Activated CD8-positive, alpha-beta memory T cell treated with anti-CD3 and anti-CD28 coated beads, Interleukin-2, amount 50 U/mL, for 1 hour (primary cell): ENCODE data around the gene PDE4D.

Experiments
- DNase-seq: peaks from one replicate; pipeline ENCODE4 v3.0.0-alpha.2; 2020; ENCODE audit errors: extremely low read depth

Gene PDE4D

DNA sequence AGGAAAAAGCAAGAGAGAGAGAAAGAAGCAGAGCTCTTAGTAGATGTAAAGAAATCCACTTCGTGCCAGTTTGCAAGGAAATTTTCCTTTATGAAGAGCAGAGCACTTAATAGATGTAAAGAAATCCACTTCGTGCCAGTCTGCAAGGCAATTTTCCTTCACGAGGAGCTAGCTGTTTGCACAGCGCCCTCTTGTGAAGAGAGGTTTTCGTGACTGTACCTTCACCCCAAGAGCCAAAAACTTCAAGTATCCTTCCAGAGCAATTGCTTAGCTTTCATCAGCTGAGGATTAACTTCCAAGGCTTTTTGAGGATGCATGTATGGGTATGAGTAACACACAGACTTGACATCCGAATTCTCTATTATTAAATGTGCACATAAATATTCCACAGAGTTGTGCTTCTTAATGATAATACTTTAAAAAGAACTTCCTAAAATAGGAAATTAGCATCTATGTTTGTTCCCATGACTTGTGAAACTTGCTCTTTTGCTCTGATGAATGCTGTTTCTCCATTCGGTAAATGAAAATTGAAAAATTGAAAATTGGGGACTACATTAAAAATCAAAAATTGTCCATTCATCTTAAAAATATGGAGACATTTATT is 525.6 kb downstream of the PDE4D start:
- no peak for DNase-seq

DNA sequence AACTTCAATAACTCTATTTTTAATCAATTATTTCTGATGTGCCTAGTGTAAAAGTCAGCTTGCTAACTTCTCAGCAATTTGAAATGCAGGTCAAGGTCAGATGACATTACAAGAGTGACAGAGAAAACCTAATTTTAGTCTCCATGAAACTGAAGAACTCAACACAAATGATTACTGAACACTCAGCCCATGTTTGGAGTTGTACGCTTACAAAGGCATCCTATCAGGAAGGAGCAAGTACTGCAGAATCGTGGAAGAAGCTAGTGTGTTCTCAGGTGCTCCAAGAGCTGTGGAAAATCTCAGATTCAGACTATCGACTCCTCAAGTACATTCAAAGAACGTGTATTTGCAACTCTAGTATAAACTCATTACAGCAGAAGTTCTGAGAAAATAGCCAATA is 526.7 kb downstream of the PDE4D start:
- DNase-seq, result no peak

GRCh38 chr5:59362438-59362837 is 531.1 kb downstream of the PDE4D start:
- DNase-seq, result no peak

- no peak for DNase-seq
Observed at GRCh38 chr5:59361454-59361853, 532.1 kb downstream of the PDE4D start.

GRCh38 chr5:59360130-59360555 is 533.4 kb downstream of the PDE4D start:
- DNase-seq, result no peak

DNA sequence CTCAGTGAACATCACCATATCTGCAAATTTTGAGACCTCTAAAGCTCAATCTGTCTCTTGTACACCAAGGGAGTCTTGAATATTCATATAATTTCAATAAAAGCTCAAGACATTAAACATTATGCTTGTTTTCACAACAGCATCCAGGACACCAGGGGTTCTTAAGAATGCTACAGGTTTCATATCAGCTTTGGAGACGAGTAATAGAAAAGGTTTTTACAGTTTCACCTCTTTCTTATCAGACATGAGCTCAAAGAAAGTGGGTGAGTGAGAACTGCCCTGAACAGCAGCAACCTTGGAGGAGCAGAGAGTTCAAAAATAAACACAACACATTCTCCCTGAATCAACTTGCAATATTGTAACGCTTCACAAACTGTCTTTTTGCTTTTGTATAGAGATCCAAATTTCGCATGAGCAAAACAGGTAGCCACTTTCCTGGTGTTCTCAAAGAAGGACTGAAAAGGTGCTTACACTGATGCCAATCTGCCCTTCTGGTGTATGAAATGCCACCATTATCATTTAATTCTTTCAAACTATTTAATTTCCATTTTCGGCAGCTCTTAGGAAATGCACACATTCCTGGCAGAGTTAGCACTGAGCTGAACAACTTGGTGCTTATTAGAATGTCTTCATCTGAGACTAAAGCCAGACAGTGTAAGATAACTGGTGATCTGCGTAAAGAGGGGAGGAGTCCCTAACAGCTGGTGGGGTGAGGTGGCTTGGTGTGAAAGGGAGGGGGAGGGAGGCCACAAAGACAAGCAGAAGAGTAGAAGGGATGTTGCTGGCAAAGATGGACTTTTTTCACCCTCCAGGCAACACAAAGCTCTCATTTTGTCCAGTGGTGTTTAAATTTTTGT is 535.3 kb downstream of the PDE4D start:
- DNase-seq, result no peak

DNA sequence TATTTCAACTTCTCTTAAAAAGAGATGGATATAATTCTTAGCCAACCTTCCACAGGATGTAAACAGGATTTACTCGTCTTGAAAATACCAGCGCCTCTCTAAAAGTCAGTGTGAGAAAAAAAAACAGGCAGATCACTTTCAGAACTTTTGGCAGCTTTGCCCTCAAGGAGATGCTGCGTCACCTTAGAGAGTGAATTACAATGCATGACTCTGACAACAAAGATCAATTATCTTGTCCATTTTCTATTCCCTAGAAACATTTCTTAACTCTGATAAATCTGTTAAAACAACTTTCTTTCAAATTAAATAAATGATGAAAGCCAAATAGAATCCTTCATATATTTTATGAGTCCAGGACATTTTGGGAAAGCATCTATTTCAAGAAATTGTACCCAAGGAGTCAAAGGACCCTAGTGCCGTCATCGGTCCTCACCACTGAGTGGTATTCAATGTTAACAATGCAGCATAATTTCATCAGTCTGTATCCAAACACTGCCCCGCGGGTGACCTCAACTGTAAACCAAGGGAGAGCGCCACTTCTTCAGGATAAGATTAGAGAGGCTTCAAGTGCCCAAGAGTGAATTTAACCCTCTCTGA is 536.0 kb downstream of the PDE4D start:
- DNase-seq, result no peak

DNA sequence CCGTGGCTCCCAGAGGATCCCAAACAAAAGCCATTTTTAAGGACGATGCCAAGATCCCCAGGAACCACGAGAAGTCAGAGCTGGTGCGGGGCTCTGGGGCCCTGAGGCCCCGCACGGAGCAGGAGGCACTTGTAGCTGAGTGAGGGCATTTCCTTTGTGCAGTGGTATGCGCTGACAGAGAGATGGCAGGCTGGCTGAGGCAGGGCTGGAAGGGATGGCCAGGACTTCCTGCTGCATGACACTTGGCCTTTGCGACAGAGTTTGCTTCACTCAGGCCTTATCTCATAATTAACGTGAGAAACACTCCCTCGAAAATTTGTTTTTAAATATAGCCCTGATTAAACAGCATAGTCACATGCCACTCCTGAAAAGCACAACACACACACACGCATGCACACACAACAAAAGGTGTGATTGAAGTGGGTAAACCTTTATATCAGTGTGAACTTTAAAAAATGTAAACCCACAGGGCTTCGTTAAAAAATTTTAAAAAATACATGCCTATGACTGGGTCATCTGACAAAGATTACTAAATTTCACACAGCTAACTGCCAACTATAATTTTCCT is 536.6 kb downstream of the PDE4D start:
- DNase-seq, result no peak

- no peak for DNase-seq
Observed at GRCh38 chr5:59354811-59355210, 538.7 kb downstream of the PDE4D start.

GRCh38 chr5:59354274-59354673 is 539.3 kb downstream of the PDE4D start:
- DNase-seq, result no peak

DNA sequence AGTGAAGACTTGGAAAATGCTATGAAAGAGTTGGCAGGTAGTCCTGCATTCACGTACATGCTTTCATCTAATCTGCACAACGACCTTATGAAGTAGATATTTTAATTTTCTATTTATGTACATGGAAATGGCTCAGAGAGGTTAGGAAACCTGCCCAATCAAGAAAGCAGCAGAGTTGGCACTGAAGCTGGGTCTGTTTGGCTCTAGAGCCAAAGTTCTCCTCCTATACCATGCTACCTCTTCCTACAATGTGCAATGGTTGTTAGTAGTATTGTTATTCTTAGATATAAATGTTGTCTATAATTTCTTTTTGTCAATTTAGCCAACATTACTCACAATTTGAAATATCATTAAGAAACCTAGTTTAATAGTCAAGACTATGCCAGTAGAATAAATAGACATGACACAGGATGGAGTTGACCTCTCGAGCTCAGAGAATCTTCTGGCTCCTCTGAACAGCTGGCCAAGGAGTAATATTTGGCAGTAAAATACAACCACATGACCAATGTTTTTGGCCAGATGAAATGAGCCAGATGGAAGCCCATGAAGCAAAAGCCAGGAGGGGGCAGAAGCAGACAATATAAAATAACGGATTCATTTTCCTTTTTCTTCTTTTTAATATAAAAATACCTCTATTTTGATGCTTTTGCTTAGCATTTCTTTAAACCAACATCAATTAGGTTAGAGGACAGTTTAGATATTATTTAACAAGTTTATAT is 542.3 kb downstream of the PDE4D start:
- DNase-seq, result no peak

- no peak for DNase-seq
Observed at GRCh38 chr5:59348189-59348588, 545.3 kb downstream of the PDE4D start.

- DNase-seq, result no peak
Observed at GRCh38 chr5:59346982-59347381, 546.5 kb downstream of the PDE4D start.

DNA sequence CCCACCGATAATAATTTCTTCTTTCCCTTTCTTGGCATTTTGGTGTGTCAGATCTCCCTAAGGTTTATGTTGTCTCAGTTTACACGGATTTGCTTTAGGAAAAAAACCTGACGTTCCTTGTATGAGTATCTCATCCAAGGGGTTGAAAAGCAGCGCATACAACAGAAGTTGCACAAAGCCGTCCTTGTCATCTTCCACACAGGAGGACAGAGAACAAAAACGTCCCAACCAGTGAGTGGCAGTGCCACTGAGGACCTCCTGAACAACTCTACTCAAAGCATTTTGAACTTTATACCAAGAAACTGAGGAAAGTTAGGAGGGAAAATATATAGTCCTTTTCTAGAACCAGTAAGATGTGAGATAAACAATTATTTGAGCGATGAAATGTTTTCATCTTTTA is 547.0 kb downstream of the PDE4D start:
- no peak for DNase-seq

GRCh38 chr5:59342181-59342580 is 551.3 kb downstream of the PDE4D start:
- DNase-seq, result no peak

GRCh38 chr5:59341760-59342159 is 551.8 kb downstream of the PDE4D start:
- no peak for DNase-seq

DNA sequence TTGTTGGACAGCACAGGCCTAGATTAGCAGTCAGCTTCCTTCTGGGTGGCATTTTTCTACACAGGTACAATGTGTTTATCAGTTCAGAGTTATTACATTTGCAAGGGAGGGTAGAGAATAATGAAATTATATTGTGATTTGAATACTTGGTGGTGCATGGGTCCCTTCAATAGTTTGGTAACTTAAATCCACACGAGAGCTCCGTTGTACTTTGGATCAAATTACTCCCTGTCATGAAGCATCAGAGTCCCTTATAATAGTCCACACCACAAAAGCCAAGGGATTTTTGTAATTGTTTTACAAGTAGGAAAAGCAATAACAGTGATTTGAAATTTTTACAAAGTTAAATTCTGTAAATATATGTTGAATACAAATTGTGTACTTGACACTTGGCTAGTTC is 552.4 kb downstream of the PDE4D start:
- no peak for DNase-seq

GRCh38 chr5:59340637-59341036 is 552.9 kb downstream of the PDE4D start:
- DNase-seq, result no peak

- DNase-seq, result no peak
Observed at GRCh38 chr5:59337240-59337639, 556.3 kb downstream of the PDE4D start.

DNA sequence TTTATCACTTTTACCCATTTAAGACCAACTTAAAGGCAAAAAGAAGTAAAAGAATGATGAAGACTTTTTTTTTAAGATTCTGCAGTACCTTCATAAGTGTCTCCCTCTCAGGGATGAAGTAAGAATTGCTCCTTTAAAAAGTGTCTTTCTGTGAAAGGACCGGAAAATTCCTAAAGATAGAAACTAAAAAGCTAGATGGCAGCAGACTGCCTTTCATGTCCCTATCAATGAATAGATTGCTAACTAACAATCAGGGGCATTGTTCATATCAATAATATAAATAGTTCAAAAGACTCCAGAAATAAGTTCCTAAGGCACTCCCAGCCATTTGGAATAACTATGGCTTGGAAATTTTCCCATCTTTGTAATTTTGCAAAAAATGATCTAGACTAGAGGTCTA is 558.0 kb downstream of the PDE4D start:
- DNase-seq, result no peak

- DNase-seq, result no peak
Observed at GRCh38 chr5:59333416-59333815, 560.1 kb downstream of the PDE4D start.
